WTC11 (cell line): ENCODE data around the gene UBE2M. TPM values are rescaled to one million over a fixed set of nuclear protein-coding genes. Genes with fewer than 3 reads are reported as not detected.

Source experiments
- AR ChIP-seq: fragments of 250-450 bp; sonication (Bioruptor Pico); IDR thresholded peaks from 2 replicates; pipeline ENCODE4 v1.9.0; 2021; ENCODE audit warnings: mild to moderate bottlenecking
- ATF3 ChIP-seq: sonication (generic); formaldehyde crosslinking; conservative IDR thresholded peaks from 2 replicates; pipeline ENCODE4 v1.8.1; 2022; ENCODE audit warnings: mild to moderate bottlenecking, missing genetic modification reagents
- CBFB ChIP-seq: sonication (generic); formaldehyde crosslinking; IDR thresholded peaks from 2 replicates; pipeline ENCODE4 v1.8.1; 2022; ENCODE audit warnings: mild to moderate bottlenecking, low read depth, missing genetic modification reagents
- E2F4 ChIP-seq: sonication (generic); formaldehyde crosslinking; IDR thresholded peaks from 2 replicates; pipeline ENCODE4 v1.8.1; 2022; ENCODE audit warnings: low read depth, mild to moderate bottlenecking, moderate library complexity, missing genetic modification reagents, borderline replicate concordance
- FOXP1 ChIP-seq: sonication (generic); formaldehyde crosslinking; IDR thresholded peaks from 2 replicates; pipeline ENCODE4 v1.8.0; 2022; ENCODE audit warnings: missing genetic modification reagents, mild to moderate bottlenecking, moderate library complexity, borderline replicate concordance
- HMGXB4 ChIP-seq: sonication (generic); formaldehyde crosslinking; IDR thresholded peaks from 2 replicates; pipeline ENCODE4 v1.8.1; 2023; ENCODE audit warnings: mild to moderate bottlenecking, moderate library complexity, missing genetic modification reagents
- IRF1 ChIP-seq: sonication (generic); formaldehyde crosslinking; IDR thresholded peaks from 2 replicates; pipeline ENCODE4 v1.8.0; 2023; ENCODE audit warnings: missing genetic modification reagents
- MXD4 ChIP-seq: fragments of 250-450 bp; sonication (Bioruptor Pico); IDR thresholded peaks from 2 replicates; pipeline ENCODE4 v1.8.0; 2021; ENCODE audit warnings: mild to moderate bottlenecking, moderate library complexity, borderline replicate concordance
- RORB ChIP-seq: fragments of 250-450 bp; sonication (Bioruptor Pico); IDR thresholded peaks from 2 replicates; pipeline ENCODE4 v1.9.0; 2021; ENCODE audit warnings: mild to moderate bottlenecking
- STAT6 ChIP-seq: sonication (generic); formaldehyde crosslinking; conservative IDR thresholded peaks from 2 replicates; pipeline ENCODE4 v1.8.1; 2023; ENCODE audit warnings: mild to moderate bottlenecking, low read depth, missing genetic modification reagents, moderate library complexity
- TP53 ChIP-seq: sonication (generic); formaldehyde crosslinking; IDR thresholded peaks from 2 replicates; pipeline ENCODE4 v1.8.1; 2023; ENCODE audit warnings: mild to moderate bottlenecking, missing genetic modification reagents
- ZNF232 ChIP-seq: sonication (generic); formaldehyde crosslinking; IDR thresholded peaks from 2 replicates; pipeline ENCODE4 v1.8.0; 2022; ENCODE audit warnings: mild to moderate bottlenecking, missing genetic modification reagents
- ZNF423 ChIP-seq: fragments of 250-450 bp; sonication (Bioruptor Pico); IDR thresholded peaks from 2 replicates; pipeline ENCODE4 v2.1.2; 2022; ENCODE audit warnings: mild to moderate bottlenecking, moderate library complexity
- ZNF425 ChIP-seq: fragments of 250-450 bp; sonication (Bioruptor Pico); conservative IDR thresholded peaks from 2 replicates; pipeline ENCODE4 v1.9.0; 2021; ENCODE audit warnings: mild to moderate bottlenecking
- ZNF532 ChIP-seq: fragments of 250-450 bp; sonication (Bioruptor Pico); IDR thresholded peaks from 2 replicates; pipeline ENCODE4 v1.9.0; 2021; ENCODE audit warnings: mild to moderate bottlenecking, borderline replicate concordance
- ZNF671 ChIP-seq: fragments of 250-450 bp; sonication (Bioruptor Pico); IDR thresholded peaks from 2 replicates; pipeline ENCODE4 v1.8.0; 2021; ENCODE audit warnings: mild to moderate bottlenecking
- ZSCAN18 ChIP-seq: fragments of 250-450 bp; sonication (Bioruptor Pico); IDR thresholded peaks from 2 replicates; pipeline ENCODE4 v2.1.2; 2022; ENCODE audit warnings: mild to moderate bottlenecking, moderate library complexity
- total RNA-seq: library from RNA; stranded (reverse); gene quantifications from 3 replicates; pipeline ENCODE4 v1.2.3, GENCODE V29; 2021

UBE2M gene
- total RNA-seq, 1 experiment from 2014 or later = 105 TPM

- TF ChIP-seq ZSCAN18 (CRISPR knock-in tag) (no peak), HMGXB4 (CRISPR knock-in tag) (peak; percentile 38; the same call in 1 of the 2 replicates), ZNF425 (CRISPR knock-in tag) (peak; percentile 27), ZNF671 (CRISPR knock-in tag) (peak; percentile 95), AR (CRISPR knock-in tag) (peak; percentile 96), ZNF232 (0 out of 2 replicates have a peak, but pooled peaks have one; percentile 76), ATF3 (peak; percentile 22; the same call in 1 of the 2 replicates), TP53 (CRISPR knock-in tag) (no peak; the same call in 1 of the 2 replicates), E2F4 (no peak), STAT6 (CRISPR knock-in tag) (no peak), IRF1 (CRISPR knock-in tag) (0 out of 2 replicates have a peak, but pooled peaks have one; percentile 45), ZNF423 (CRISPR knock-in tag) (no peak), RORB (CRISPR knock-in tag) (no peak), ZNF532 (peak; percentile 87), CBFB (CRISPR knock-in tag) (0 out of 2 replicates have a peak, but pooled peaks have one; percentile 57), FOXP1 (CRISPR knock-in tag) (peak; percentile 69), MXD4 (no peak)
These were observed 3.7 kb downstream of the UBE2M start, which contains the start of gene CHMP2A (continued) for GRCh38 chr19:58554494-58555368.
